C4-2B (cell line): ENCODE data around the gene CYP2W1.

Source experiments
- H3K27ac ChIP-seq: fragments of 450-650 bp; 2 replicates; pipeline ENCODE4 v1.5.1; 2017
- ZFX ChIP-seq: fragments of 450-650 bp; IDR thresholded peaks from 2 replicates; pipeline ENCODE4 v1.6.1; 2017
- TF ChIP-seq, protein P1 (sequence below): fragments of 450-650 bp; conservative IDR thresholded peaks from 2 replicates; pipeline ENCODE4 v1.5.1; 2017; ENCODE audit warnings: mild to moderate bottlenecking

CYP2W1 gene

DNA sequence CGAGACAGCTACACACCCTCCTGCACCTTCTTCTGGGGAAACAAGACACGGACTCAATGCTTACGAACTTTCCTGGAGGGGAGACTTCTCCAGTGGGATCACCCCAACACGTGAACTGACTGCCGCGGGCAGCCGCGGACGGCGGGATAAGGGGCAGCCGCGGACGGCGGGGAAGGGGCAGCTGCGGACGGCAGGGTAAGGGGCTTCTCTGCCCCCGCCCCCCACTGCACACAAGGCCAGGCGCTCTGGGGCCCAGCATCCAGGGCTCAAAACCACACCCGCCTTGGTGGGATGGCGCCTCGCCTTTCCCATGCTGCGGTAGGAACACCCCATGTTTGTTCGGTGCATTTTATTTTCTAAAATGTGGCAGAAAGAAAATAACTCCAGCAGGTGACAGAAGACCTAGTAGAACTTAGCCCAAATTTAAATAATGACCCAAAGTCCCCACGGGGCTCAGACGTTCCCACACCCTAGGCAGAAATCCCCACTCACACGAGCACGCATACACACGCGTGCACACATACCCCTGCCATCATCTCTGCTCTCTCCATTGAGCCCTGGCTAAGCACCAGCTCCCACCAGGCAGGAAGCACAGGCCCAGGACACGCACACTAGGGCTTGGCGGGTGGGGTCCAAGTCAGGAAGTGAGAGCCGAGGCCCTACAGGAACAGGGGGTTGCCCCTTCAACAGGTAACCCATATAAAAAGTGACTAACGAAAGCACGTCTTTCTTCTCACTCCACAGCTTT lies 34.8 kb downstream of the CYP2W1 start:
- H3K27ac ChIP-seq: no peak overlapping the region
- TF ChIP-seq ZFX: no peak
- TF ChIP-seq, protein P1, sequence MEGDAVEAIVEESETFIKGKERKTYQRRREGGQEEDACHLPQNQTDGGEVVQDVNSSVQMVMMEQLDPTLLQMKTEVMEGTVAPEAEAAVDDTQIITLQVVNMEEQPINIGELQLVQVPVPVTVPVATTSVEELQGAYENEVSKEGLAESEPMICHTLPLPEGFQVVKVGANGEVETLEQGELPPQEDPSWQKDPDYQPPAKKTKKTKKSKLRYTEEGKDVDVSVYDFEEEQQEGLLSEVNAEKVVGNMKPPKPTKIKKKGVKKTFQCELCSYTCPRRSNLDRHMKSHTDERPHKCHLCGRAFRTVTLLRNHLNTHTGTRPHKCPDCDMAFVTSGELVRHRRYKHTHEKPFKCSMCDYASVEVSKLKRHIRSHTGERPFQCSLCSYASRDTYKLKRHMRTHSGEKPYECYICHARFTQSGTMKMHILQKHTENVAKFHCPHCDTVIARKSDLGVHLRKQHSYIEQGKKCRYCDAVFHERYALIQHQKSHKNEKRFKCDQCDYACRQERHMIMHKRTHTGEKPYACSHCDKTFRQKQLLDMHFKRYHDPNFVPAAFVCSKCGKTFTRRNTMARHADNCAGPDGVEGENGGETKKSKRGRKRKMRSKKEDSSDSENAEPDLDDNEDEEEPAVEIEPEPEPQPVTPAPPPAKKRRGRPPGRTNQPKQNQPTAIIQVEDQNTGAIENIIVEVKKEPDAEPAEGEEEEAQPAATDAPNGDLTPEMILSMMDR: no peak

DNA sequence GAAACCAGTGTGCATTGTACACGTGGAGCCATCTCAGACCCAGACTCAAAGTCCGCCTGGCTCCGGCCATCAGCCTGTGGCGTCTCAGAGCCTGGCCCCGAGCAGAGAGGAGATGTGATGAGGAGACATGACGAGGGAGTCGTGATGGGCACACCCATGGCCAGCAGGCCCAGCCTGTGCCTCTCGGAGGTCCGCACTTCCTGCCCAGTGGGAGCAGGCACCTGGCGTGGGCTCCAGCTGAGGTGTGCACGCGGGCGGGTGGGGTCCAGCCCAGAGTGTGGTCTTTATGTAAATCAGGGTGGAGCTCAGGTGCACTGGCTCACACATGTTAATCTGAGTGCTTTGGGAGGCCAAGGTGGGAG lies 35.3 kb downstream of the CYP2W1 start:
- no peak for TF ChIP-seq ZFX
- TF ChIP-seq, protein P1: no peak
- no peak overlapping the region for H3K27ac ChIP-seq

DNA sequence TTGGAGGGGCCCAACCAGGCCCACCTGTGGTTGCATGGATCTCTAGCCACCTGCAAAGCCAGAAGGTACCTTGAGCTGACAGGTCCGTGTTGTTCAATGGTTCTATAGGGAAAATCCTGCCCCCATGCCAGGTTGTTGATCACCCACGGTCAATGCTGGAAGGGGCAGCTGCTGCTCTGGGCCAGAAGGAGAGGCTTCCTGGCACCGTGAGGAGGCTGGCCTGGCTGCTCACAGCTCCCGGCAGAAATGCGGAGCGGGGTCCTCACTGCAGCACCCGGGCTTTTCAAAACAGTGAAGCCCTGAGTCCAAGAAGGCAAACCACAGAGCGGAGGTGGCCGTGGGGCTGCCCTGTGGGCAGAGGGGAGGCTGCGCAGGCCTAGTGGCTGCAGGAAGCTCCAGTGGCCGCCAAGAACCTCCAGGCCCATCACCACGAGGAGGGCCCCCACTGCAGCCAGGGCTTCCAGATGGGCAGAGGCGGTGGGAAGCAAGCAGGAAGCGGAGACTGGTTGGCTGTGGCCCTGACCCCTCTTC lies 36.3 kb downstream of the CYP2W1 start:
- no peak overlapping the region for H3K27ac ChIP-seq
- TF ChIP-seq, protein P1: no peak
- no peak for TF ChIP-seq ZFX

DNA sequence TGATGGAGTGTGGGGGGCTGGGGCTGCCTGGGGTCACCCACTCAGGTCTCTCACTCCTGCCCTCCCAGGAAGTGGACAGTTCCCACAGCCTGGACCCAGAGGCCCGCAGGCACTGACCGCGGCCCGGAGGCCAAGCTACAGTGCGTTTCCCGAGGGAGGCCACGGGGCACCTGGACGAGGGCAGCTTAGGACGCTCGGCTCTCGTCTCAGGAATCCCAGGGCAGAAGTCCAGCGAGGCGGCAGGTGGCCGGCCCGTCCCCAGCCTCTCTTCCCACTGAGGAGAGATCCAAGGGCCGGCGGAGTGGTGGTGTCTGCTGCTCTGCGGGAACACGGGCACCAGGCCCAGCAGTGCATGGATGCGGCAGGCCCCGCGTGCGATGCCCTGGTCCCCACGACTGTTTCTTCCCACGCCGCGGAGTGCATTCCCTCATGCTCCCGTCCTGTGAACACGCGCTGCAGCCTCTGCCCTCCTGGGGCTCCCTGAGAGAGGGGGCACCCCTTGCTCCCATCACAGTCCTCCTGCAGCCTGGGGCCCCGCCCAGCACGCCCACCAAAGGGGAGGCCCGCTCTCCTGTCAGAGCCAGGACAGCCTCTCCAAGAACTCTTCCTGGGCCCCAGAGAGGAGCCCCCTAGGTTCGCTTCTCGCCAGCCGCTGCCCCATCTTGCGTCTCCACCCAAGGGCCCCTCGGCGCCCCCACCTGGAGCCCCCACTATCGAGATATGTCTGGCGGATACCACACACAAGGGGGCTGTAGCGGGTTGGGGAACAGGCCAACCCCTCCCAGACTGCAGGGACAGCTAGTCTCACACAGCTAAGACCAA lies 37.0 kb downstream of the CYP2W1 start:
- TF ChIP-seq, protein P1: no peak
- no peak for TF ChIP-seq ZFX
- H3K27ac ChIP-seq: no peak overlapping the region

DNA sequence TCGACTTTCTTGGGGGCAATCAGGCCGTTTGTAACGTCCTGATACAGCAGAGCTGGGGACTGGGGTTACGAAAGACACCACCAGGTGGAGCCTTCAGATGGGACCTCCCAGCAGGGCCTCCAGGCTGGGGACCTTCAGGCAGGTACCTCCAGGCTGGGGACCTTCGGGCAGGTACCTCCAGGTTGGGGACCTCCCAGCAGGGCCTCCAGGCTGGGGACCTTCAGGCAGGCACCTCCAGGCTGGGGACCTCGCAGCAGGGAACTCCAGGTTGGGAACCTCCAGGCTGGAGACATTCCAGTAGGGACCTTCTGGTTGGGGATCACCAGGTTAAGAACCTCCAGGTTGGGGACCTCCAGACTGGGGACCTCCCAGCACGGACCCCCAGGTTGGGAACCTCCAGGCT lies 37.9 kb downstream of the CYP2W1 start:
- H3K27ac ChIP-seq: no peak overlapping the region

DNA sequence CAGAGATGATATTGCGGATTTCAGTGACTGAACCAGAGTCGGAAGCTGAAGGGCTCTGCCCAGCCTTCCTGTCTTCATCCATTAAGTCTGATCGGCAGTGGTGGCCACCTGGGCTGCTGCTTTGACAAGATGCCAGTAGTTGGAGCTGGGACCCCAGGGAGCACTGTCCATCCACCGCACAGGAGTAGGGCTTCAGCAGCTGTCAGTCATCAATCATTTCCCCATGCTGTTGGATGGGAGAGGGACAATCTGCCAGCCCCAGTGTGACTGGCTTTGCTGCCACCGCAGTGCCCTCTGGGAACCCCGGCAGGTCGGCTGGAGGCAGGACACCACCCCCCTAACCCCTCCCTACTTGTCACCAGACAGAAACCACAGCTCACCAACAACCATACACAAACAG lies 38.4 kb downstream of the CYP2W1 start:
- H3K27ac ChIP-seq: no peak overlapping the region

More for the DNA sequence above, 37.9 kb downstream of the CYP2W1 start:
- TF ChIP-seq, protein P1: no peak
- no peak for TF ChIP-seq ZFX

More for the DNA sequence above, 38.4 kb downstream of the CYP2W1 start:
- TF ChIP-seq ZFX: no peak
- TF ChIP-seq, protein P1: no peak
